HG03378 (cell line): ENCODE data around the gene NRCAM.

Experiments
- ATAC-seq: cut with Tn5 transposase; IDR thresholded peaks from one replicate; pipeline ENCODE4 v1.9.1; 2021; ENCODE audit warnings: mild to moderate bottlenecking, moderate library complexity; ENCODE audit not compliant: unreplicated experiment

Gene NRCAM

GRCh38 chr7:108252177-108252576, 204.1 kb downstream of the NRCAM start:
- ATAC-seq, result no peak

GRCh38 chr7:108251700-108252099, 204.5 kb downstream of the NRCAM start:
- ATAC-seq, result no peak

- no peak for ATAC-seq
Measured at GRCh38 chr7:108249453-108249852, 206.8 kb downstream of the NRCAM start.

GRCh38 chr7:108248821-108249220, 207.4 kb downstream of the NRCAM start:
- ATAC-seq, result no peak

- no peak for ATAC-seq
Measured at GRCh38 chr7:108248418-108248817, 207.8 kb downstream of the NRCAM start.

- ATAC-seq, result no peak
Measured at GRCh38 chr7:108247614-108248013, 208.6 kb downstream of the NRCAM start.

GRCh38 chr7:108246227-108246837, 209.9 kb downstream of the NRCAM start:
- peak; percentile 87 for ATAC-seq

GRCh38 chr7:108245523-108246226, 210.6 kb downstream of the NRCAM start:
- ATAC-seq, result no peak

- no peak for ATAC-seq
Measured at GRCh38 chr7:108244110-108244509, 212.1 kb downstream of the NRCAM start.

GRCh38 chr7:108239501-108240225, 216.6 kb downstream of the NRCAM start:
- ATAC-seq, result no peak

- no peak for ATAC-seq
Measured at GRCh38 chr7:108236681-108237415, 219.4 kb downstream of the NRCAM start.

GRCh38 chr7:108235451-108236061, 220.7 kb downstream of the NRCAM start:
- no peak for ATAC-seq

- ATAC-seq, result no peak
Measured at GRCh38 chr7:108234971-108235450, 221.2 kb downstream of the NRCAM start.

GRCh38 chr7:108234281-108234680, 222.0 kb downstream of the NRCAM start:
- no peak for ATAC-seq

- ATAC-seq, result no peak
Measured at GRCh38 chr7:108232076-108232475, 224.2 kb downstream of the NRCAM start.

GRCh38 chr7:108231221-108231620, 225.0 kb downstream of the NRCAM start:
- no peak for ATAC-seq

GRCh38 chr7:108227366-108227765, 228.9 kb downstream of the NRCAM start:
- no peak for ATAC-seq

- ATAC-seq, result no peak
Measured at GRCh38 chr7:108226816-108227299, 229.4 kb downstream of the NRCAM start.

GRCh38 chr7:108225531-108226181, 230.6 kb downstream of the NRCAM start:
- no peak for ATAC-seq

- no peak for ATAC-seq
Measured at GRCh38 chr7:108224387-108224786, 231.8 kb downstream of the NRCAM start.
